HL-60 (cell line): ENCODE data around the gene TBCE.

Source experiments
- DNase-seq, 2 experiments: peaks; one replicate each; pipeline ENCODE4 v3.0.0-alpha.2; 2010 to 2020; ENCODE audit warnings: low read depth in 1 of 2, low spot score in 1 of 2
- H3K27ac ChIP-seq: fragments of 250-450 bp; sonication (Bioruptor Pico); replicated peaks from 2 replicates; pipeline ENCODE4 v1.5.1; 2020; ENCODE audit warnings: mild to moderate bottlenecking, moderate library complexity
- H3K27me3 ChIP-seq: fragments of 250-450 bp; sonication (Bioruptor Pico); 2 replicates; pipeline ENCODE4 v1.5.1; 2021; ENCODE audit warnings: mild to moderate bottlenecking, moderate library complexity; ENCODE audit not compliant: insufficient read depth, poor library complexity, severe bottlenecking
- H3K4me3 ChIP-seq: replicated peaks from 2 replicates; pipeline ENCODE4 v1.5.1; 2011; ENCODE audit warnings: mild to moderate bottlenecking, control low read depth, low read length; ENCODE audit not compliant: insufficient read depth
- GABPA ChIP-seq: IDR thresholded peaks from 2 replicates; pipeline ENCODE4 v1.6.1; 2012; ENCODE audit warnings: low read depth
- POLR2AphosphoS5 ChIP-seq: IDR thresholded peaks from 2 replicates; pipeline ENCODE4 v1.6.1; 2012; ENCODE audit warnings: low read depth
- REST ChIP-seq: IDR thresholded peaks from 2 replicates; pipeline ENCODE4 v1.6.1; 2012; ENCODE audit warnings: low read depth; ENCODE audit not compliant: insufficient replicate concordance
- SPI1 ChIP-seq: IDR thresholded peaks from 2 replicates; pipeline ENCODE4 v1.6.1; 2012; ENCODE audit warnings: low read depth, mild to moderate bottlenecking, borderline replicate concordance
- TF ChIP-seq, protein P1 (sequence below): IDR thresholded peaks from one replicate; pipeline ENCODE4 v1.5.1; 2011; ENCODE audit warnings: low read length, control low read depth, inconsistent platforms; ENCODE audit not compliant: insufficient read depth

The TBCE gene

DNA sequence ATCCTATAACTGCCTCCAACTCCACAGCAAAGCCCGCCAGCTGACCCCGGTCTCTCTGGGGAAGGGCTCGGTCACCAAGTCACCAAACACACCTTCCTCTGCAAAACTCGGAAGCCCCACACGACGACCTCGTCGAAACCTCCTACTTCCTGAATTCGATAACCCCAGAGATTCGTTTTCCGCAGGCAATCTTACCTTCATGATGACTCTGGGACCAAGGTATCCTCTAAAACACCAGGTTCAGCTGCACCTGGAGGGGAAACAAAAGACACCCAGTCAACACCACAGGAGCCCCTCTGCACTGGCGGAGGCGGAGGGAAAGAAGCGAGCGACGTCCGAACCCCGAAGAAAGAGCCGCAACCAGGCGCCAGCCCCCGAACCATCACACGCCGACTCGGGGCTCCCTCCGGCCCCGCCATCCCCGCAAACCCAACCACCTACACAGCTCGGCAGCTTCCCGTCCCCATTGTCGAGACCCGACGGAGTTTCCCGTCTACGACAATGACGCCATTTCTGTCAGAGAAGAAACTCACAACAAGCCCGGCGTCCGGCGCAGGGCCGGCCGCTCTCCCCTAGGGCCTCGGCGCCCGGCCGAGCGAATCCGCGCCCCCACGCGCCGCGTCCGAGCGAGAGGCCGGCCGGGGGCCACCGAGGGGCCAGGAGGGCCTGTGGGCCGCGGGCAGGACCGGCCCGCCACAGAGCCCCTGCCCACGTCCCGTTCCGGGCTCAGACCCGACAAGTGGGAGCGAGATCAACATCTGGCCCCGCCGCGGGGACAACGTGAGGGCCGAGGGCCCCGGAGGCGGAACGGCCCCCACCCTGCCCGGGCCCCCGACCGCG lies 40.3 kb upstream of the TBCE start:
- DNase-seq, result peak in 1 of 2 experiments; percentile 65
- Histone ChIP-seq H3K27me3 (no peaks in the 10 kb centered on the region), H3K4me3 (peak overlapping the region; percentile 95), H3K27ac (peak overlapping the region; percentile 83)
- no peak for TF ChIP-seq REST
- 0 out of 2 replicates have a peak, but pooled peaks have one; percentile 21 for TF ChIP-seq SPI1

GRCh38 chr1:235327559-235328270 lies 39.5 kb upstream of the TBCE start, which contains the start of gene ARID4B:
Gene ARID4B (minus strand): TSS chr1:235328179. CDS start chr1:235326919, 1,260 bp downstream.
- no peak for TF ChIP-seq SPI1
- TF ChIP-seq REST, result no peak
- TF ChIP-seq POLR2AphosphoS5, result no peak
- no peak for TF ChIP-seq GABPA
- TF ChIP-seq, protein P1, sequence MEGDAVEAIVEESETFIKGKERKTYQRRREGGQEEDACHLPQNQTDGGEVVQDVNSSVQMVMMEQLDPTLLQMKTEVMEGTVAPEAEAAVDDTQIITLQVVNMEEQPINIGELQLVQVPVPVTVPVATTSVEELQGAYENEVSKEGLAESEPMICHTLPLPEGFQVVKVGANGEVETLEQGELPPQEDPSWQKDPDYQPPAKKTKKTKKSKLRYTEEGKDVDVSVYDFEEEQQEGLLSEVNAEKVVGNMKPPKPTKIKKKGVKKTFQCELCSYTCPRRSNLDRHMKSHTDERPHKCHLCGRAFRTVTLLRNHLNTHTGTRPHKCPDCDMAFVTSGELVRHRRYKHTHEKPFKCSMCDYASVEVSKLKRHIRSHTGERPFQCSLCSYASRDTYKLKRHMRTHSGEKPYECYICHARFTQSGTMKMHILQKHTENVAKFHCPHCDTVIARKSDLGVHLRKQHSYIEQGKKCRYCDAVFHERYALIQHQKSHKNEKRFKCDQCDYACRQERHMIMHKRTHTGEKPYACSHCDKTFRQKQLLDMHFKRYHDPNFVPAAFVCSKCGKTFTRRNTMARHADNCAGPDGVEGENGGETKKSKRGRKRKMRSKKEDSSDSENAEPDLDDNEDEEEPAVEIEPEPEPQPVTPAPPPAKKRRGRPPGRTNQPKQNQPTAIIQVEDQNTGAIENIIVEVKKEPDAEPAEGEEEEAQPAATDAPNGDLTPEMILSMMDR, result no peak
- no peaks in the 10 kb centered on the region for H3K27me3 ChIP-seq
- H3K27ac ChIP-seq, result peak within 1 kb of the TSS; percentile 83
- no peak for DNase-seq
- peak within 1 kb of the TSS; percentile 95 for H3K4me3 ChIP-seq

DNA sequence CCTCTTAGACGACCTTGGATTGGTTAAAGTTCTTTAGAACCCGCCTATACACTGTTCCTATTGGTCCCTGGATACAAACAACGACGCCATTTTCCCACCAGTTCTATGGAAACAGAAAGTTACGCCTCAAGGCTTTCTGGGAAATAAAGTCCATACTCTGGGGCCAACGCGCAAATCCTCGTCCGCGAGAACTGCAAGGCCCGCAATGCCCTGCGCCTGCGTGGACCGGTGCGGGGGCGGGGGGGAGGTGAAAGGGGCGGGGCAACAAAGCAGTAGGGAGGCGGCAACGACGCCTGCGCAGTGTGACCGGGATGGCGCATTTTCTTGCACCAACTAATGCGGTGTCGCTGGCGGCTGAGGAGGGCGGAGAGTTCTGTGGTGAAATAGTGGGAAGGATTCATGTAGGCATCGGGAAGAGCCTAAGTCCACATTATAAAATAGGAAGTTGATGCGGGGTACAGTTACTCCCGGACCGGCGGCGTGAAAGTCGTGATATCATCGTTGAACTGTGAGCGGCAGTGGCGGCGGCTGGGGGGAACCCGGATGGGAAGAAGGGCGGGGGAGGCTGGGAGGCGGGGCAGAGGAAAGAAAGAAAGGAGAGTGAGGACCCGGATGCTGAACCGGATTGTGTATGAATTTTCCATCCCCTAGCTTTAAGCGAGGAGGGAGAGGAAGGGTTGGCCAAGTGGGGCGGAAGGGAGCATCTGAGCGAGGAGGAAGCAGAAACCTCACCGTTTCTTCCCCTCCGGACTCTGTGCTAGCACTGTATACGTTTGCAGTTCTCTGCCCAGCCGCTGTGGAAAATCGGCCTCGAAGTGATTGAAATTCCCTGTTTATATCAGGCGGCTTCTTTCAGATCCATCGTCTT lies 38.7 kb upstream of the TBCE start, which contains the start of gene GGPS1:
GGPS1 (plus strand) TSS at position 300 of the 868 bp plus-strand sequence. CDS start 6,695 bp downstream, outside the sequence.
- peak; percentile 98 to 99 for DNase-seq
- TF ChIP-seq GABPA (peak; percentile 89), SPI1 (no peak; the same call in 1 of the 2 replicates), POLR2AphosphoS5 (peak; percentile 54)
- H3K27ac ChIP-seq, result peak within 1 kb of the TSS; percentile 83
- no peaks in the 10 kb centered on the region for H3K27me3 ChIP-seq
- peak within 1 kb of the TSS; percentile 95 for H3K4me3 ChIP-seq

GRCh38 chr1:235329139-235329902 lies 37.9 kb upstream of the TBCE start:
- no peak for DNase-seq
- Histone ChIP-seq H3K27me3 (no peaks in the 10 kb centered on the region), H3K27ac (peak overlapping the region; percentile 81), H3K4me3 (peak overlapping the region; percentile 62)
- no peak; the same call in 1 of the 2 replicates for TF ChIP-seq GABPA
- no peak for TF ChIP-seq POLR2AphosphoS5
- TF ChIP-seq, protein P1, result no peak
- TF ChIP-seq REST, result no peak
- TF ChIP-seq SPI1, result no peak
